Endometrium (tissue), 2 donors: Measurements from ENCODE around the gene PRG3.
"Not testable (repeated sequence)": the region's sequence is repeated elsewhere in the genome, so short reads cannot be mapped to it uniquely, and the experiment has no call there.

ENCODE experiments used
- FAIRE-seq: peaks from 2 replicates; lab custom pipeline; 2012; peaks lifted over from hg19 to GRCh38; lab: Jason Lieb, UNC
- donor health status: control.
- donor health status: control.

Gene PRG3

DNA sequence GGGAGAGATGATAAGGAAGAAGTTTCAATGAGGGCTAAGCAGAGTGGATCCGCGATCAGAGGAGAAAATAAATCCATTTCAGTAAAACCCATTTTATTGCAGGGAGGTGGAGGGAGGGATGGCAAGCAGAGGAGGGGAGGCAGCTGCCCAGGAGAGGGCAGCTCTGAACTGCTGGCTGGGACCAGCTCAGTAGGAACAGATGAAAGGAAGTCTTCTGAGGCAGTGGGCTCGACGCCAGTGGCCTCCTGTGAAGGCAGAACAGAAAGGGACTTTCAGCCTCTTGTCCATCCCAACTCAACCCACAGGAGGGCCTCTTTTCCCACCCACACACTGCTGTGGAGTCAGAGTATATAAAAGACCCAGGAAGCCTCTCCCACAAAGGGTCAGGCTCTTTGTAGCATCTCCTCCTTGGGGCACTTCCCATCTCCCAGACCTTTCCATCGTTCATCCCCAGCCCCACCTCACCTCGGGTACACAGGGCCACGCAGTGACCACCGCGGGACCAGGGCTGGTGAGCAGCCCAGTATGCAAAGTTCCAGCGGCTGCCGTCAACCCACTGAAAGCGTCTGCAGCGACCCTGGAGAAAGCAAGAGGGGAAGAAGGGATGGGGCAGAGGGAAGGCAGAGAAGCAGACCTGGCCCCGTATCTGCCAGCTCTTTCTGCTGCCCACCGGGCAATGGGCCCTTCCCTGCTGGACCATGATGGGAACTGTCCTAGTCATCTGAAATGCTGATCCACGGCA is 6.5 kb upstream of the PRG3 start:
- FAIRE-seq, result no peak

DNA sequence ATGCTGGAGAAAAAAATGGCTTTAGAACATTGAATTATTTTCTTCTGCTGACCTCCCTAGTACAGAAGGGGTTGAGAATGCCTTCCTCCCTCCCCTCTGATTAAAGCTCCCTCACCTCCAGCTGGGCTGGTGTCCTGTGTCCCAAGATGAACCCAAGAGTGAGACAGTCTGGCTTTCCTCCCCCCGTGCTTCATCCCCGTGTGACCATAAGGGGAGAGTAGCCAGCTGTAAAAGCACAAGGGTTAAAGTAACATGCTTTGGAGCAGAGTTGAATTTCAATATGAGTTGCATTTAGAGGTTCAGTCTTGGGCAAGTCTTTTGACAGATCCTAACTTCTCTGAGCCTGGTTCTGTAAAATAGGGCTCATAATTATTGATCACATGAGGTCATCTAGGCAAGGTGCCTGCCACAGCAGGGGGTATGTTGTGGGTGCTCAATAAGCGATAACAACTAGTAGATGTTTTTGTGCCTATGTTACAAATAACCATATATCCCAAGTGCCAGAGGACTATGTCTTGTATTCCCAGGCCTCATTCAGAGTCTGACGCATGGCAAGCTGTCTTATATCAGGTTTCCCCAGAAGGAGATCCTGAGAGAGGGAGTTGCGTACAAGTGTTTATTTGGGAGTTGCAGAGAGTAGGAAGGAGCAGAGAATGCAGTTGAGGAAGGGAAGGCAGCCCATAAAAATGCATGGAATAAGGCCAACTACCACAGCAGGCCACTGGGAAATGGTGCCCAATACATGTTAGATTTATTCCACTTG is 5.4 kb upstream of the PRG3 start:
- FAIRE-seq, result no peak

- FAIRE-seq, result no peak
These were observed 1.2 kb downstream of the PRG3 start for GRCh38 chr11:57379732-57380131.

DNA sequence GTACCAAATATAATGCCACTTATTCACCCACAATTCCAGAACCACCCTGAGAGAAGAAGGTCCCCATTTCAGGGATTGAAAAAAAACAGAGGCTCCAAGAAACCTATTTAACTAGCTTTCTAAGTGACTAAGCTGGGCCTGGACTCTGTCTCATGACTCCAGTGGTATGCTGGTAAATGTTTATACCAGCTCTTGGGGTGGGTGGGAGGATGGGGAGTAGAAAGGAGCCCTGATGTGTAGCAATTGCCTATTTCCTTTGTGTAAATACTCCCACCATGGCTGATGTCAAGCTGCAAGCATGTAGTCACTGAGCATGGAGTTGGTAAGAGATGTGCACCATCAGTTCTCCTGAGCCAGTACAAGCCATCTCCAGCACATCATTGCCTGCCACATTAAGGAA is 2.8 kb downstream of the PRG3 start:
- no peak for FAIRE-seq

DNA sequence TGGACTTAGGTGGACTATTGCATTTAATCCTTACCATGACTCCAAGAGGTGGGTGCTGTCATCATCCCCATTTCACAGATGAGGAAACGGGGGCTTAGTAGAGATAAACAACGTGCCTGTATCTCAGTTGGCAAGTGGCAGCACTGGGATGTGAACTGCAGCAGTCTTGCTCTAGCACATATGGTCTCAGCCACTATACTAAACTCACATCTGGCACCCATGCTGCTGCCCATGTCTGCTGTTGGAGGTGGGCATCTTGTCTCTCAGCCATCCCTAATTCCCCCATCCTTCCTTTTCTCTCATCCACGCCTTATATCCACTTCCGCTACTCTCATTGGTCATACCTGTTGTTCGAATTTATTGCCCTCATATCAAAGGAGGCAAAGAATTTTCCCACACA is 3.8 kb downstream of the PRG3 start:
- no peak for FAIRE-seq

DNA sequence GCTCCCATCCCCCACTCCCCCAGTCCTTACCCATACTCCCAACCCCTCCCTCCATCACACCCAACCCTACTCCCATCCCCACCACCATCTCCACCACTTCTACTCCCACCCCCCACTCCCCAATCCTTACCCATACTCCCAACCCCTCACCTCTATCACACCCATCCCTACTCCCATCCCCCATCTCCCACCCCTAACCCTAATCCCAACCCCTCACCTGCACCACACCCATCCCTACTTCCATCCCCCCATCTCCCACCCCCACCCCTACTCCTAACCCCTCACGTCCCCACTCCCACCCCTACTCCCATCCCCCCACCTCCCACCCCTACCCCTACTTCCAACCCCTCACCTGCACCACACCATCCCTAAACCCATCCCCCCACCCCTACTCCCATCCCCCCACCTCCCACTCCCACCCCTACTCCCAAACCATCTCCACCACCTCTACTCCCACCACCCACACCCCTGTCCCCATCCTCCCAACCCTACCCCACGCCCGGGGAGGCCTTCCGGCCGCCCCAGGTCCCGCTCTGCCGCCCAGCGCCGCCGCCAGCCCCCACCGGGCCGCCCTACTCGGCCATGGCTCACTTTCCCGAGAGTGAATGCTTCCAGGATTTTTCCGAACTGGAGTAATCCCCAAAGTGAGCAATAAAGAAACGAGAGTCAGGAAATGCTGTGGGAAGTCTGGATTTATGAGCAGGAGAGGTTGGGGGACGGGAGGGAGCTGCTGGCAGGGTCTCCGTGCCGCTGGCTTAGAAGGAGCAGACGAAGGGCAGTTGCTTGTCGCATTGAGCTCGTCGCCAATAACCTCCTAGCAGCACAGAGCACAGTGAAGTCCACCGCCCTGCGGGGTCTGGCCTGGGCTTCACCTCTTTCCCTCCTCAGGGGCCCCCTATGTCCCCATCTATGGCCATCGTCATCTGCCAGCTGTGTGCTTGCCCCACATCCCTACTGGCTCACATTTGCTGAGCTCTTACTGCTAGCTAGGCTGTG is 4.6 kb downstream of the PRG3 start:
- FAIRE-seq, result no peak

GRCh38 chr11:57375490-57375889 is 5.5 kb downstream of the PRG3 start:
- no peak for FAIRE-seq

- FAIRE-seq, result no peak
These were observed 6.0 kb downstream of the PRG3 start for GRCh38 chr11:57374966-57375365.

- FAIRE-seq, result no peak
These were observed 7.8 kb downstream of the PRG3 start for GRCh38 chr11:57373146-57373545.

DNA sequence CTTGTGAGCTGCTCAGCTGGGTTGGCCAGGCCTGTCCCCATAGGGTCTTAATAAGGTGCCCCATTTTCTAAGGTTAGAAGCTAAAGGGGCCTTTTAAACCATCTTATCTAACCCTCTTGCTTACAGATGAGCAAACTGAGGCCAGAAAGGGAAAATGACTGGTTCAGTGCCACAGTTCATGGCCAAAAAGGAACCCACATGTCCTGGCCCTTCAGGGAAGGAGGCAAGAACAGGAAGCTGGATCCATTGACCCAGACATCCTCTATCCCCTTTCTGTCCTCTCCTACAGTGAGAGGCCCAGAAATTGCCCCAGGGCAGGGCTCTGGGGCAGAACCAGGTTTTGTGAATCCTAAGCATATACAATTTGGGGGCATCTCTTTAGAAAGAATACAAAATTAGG is 10.0 kb downstream of the PRG3 start:
- FAIRE-seq, result no peak

GRCh38 chr11:57370251-57370650 is 10.7 kb downstream of the PRG3 start:
- FAIRE-seq, result no peak

DNA sequence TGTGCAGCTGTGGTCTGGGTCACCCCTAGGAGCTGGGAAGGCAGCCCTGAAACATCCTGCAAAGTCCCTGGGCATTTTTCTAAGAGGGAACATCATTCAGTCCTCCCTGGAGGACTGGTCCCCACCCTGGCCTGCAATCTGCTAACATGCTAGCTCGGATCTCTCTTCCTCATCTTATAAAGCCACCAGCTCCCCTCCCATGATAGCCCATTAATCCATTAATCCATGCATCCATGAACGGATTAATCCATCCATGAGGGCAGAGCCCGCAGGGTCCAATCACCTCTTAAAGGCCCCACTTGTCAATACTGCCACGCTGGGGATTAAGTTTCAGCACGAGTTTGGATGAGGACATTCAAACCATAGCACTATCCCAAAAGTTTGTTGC is 12.1 kb downstream of the PRG3 start:
- FAIRE-seq, result no peak

GRCh38 chr11:57368106-57368844 is 12.7 kb downstream of the PRG3 start:
- no peak for FAIRE-seq

- FAIRE-seq, result no peak
These were observed 15.9 kb downstream of the PRG3 start for GRCh38 chr11:57364851-57365660.

- no peak for FAIRE-seq
These were observed 17.5 kb downstream of the PRG3 start for GRCh38 chr11:57363131-57364080.

DNA sequence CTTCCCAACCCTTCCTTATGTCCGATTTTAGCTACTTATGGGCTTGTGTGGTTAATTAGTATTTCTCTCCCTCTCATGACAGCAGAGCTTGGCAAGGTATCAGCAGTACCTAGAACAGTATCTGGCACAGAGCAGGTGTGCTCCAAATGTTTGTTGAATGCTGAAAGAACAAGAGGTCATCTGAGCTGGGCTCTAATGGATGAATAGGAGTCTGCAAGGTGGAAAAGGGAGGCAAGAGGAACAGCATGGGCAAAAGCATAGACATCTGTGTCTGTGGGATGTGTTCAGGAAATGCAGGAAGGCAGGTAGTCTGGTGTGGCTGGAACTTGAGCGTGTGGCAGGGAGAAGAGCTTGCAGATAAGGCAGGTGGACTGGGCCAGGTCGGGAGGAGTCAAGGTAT is 19.0 kb downstream of the PRG3 start:
- no peak for FAIRE-seq

DNA sequence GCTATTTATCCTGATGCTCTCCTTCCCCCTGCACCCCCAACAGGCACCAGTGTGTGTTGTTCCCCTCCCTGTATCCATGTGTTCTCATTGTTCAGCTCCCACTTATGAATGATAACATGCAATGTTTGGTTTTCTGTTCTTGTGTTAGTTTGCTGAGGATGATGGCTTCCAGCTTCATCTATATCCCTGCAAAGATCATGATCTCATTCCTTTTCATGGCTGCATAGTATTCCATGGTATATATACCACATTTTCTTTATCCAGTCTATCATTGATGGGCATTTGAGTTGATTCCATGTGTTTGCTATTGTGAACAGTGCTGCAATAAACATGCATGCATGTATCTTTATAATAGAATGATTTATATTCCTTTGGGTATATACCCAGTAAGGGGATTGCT is 19.5 kb downstream of the PRG3 start:
- FAIRE-seq, result not testable (repeated sequence)

- no peak for FAIRE-seq
These were observed 20.0 kb downstream of the PRG3 start for GRCh38 chr11:57360991-57361390.

GRCh38 chr11:57359896-57360690 is 20.9 kb downstream of the PRG3 start:
- no peak for FAIRE-seq
